GM21576 (cell line): ENCODE results near the gene TASP1.
"Not testable (repeated sequence)": the region's sequence is repeated elsewhere in the genome, so short reads cannot be mapped to it uniquely, and the experiment has no call there.

Experiments
- ATAC-seq: cut with Tn5 transposase; IDR thresholded peaks from one replicate; pipeline ENCODE4 v1.9.1; 2021; ENCODE audit warnings: mild to moderate bottlenecking, moderate library complexity; ENCODE audit not compliant: unreplicated experiment

TASP1 gene

GRCh38 chr20:13403453-13403852 lies 235.3 kb downstream of the TASP1 start:
- ATAC-seq, result no peak

- ATAC-seq, result no peak
These were observed 235.7 kb downstream of the TASP1 start for GRCh38 chr20:13402986-13403385.

DNA sequence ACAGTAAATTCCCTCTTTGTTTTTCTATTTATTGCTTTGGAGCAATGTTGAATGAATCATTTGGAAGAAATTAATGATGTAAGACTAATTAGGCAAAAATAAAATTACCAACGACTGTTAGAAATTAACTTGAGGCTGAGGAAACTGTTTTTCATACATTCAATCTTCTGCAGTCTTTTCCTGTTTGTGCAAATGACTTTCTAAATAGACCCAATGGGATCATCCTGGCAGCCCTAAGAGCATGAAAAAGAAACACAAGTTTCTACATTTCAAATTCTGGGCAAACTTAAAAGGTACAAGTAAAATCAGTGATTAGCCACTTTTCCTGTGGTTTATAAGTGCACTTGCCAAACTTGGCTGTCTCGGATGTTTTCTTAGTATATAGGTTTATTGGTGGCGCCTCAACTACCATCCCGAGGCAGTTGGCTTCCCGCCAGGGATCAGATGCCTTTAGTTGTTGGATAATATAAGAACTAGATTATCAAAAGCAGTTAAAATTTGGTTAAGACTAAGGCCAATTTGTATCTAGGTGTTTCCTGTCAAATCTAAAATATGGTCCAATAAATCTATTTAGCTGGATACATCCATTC lies 236.5 kb downstream of the TASP1 start:
- ATAC-seq, result no peak

- ATAC-seq, result no peak
These were observed 237.1 kb downstream of the TASP1 start for GRCh38 chr20:13401596-13401995.

DNA sequence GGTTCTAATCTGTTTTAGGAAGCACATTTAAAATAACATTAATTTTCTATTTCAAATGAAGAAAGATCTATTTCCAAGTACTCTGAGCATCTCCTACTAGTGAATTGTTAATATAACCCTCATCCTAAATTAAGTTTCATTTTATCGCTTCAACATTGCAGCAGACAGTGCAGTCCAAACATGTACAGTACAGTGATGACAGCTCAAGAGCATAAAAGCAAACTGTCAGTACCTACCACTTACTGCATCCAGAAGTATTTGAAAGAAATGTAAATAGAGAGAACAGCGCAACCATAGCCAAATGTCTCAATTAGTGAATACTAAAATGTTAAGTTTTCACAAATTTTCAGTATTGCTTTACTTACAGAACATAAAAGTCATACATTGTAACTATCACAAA lies 238.3 kb downstream of the TASP1 start:
- ATAC-seq, result no peak

DNA sequence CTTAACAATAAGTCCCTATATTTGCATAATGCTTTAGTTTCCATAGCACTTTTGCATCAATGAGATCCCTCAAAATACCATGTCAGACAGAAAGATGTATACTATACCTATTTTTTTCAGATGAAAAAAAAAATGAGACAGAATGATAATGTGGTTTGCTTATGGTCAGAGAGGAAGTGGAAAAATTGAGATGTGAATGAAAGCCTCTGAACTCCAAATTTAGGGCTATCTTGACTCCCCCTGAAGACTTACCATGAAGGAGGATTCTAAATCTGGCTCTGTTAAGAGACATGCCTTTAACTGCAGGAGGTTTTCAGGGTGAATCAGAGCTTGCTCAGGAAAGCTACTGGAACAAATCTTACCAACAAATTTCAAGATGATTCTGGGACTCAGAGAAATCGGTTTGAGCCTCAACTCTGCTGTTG lies 241.4 kb downstream of the TASP1 start:
- no peak for ATAC-seq

- no peak for ATAC-seq
These were observed 241.9 kb downstream of the TASP1 start for GRCh38 chr20:13396826-13397225.

DNA sequence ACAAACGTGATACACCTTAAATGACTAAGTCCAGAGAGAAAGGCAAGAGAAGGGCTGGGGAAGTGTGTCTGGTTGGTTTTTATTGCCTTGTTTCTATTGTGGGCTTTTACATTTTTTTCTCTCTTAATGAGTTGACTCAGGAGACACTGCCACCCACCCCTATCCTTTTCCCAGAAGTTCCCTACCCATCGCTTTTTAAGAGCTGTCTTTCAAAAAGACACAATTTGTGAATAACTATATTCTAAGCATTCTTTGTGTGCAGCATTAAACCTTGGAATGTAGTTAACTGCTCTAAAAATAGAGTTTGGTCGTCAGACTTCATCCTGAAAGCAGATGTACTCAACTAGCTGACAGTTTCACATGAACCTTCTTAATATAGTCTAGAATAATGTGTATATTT lies 242.7 kb downstream of the TASP1 start:
- ATAC-seq, result no peak

GRCh38 chr20:13395232-13395631 lies 243.5 kb downstream of the TASP1 start:
- ATAC-seq, result no peak

DNA sequence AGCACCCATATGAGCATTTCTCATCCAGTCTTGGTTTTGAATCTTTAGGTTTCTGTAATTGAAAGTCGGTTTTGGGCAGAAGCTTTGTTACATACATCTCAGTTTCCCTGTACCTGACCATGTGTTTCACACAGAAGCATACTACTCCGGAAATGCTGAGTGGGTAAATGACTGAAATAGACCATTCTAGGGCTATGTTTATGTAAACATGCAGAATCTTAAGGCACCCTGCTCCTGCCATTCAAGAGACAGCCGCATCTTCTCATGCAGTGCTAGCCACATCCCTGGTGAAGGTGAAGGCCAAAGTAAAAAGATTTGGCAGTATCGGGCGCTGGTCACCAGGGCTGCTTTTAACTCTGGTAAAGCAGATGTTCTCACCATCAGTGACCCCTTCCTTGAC lies 246.3 kb downstream of the TASP1 start:
- ATAC-seq, result no peak

- ATAC-seq, result no peak
These were observed 249.6 kb downstream of the TASP1 start for GRCh38 chr20:13389115-13389514.

DNA sequence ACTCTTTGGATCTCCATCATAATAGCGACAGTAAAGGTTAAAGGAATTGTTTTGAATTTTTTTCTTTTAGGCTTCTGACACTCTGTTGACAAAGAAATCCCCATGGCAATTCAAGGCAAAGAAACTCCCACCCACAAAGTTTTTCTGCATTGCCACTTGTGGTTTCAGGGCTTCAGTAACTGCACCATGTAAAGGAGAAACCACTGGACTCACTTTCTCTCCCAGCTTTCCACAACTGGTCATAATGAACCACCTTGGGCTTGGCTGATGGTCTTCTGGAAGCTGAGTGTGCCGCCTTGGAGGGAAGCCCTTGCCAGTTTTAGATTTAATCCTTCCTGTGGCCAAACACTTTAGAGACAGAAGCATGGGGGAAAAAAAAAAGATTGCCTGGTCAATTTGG lies 254.6 kb downstream of the TASP1 start:
- ATAC-seq, result no peak

DNA sequence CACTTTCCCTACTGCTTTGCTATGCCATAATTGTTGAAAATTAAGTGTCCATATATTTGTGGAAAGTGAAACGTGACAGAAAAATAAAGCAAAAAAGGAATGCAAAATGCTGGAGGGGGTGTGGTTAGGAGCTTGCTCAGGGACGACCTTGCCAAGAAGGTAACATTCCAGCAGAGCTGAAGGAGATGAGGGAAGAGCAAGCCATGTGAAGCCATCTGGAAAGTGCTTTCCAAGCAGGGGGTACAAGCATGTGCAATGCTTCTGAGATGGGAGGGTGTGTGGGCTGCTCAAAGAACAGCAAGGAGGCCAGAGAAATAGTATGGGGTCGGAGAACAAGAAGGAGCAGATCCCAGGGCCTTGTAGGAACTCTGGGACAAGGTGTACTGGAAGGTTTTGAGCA lies 255.9 kb downstream of the TASP1 start:
- ATAC-seq, result no peak

DNA sequence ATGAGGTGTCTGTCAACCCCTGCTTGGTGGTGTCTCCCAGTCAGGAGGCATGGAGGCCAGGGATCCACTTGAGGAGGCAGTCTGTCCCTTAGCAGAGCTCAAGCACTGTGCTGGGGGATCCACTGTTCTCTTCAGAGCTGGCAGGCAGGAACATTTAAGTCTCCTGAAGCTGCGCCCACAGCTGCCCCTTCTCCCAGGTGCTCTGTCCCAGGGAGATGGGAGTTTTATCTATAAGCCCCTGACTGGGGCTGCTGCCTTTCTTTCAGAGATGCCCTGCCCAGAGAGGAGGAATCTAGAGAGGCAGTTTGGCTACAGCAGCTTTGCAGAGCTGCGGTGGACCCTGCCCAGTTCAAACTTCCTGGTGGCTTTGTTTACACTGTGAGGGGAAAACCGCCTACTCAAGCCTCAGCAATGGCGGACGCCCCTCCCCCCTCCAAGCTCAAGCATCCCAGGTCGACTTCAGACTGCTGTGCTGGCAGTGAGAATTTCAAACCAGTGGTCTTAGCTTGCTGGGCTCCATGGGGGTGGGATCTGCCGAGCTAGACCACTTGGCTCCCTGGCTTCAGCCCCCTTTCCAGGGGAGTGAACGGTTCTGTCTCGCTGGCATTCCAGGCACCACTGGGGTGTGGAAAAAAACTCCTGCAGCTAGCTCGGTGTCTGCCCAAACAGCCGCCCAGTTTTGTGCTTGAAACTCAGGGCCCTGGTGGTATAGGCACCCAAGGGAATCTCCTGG lies 258.1 kb downstream of the TASP1 start:
- not testable (repeated sequence) for ATAC-seq

DNA sequence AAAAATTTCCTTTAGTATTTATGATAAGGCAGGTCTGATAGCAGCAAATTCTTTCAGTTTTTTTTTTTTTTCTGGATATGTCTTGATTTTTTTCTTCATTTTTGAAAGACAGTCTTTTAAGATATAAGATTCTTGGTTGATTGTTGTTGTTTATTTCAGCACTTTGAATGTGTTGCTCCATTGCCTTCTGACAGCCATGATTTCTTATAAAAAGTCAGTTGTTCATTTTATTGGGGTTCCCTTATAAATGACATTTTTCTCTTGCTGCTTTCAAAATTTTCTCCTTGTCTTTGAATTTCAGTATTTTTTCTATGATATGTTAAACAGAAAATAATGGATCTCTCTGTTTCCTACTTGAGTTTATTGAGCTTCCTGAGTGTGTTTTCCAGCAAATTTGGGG lies 265.3 kb downstream of the TASP1 start:
- ATAC-seq, result no peak

DNA sequence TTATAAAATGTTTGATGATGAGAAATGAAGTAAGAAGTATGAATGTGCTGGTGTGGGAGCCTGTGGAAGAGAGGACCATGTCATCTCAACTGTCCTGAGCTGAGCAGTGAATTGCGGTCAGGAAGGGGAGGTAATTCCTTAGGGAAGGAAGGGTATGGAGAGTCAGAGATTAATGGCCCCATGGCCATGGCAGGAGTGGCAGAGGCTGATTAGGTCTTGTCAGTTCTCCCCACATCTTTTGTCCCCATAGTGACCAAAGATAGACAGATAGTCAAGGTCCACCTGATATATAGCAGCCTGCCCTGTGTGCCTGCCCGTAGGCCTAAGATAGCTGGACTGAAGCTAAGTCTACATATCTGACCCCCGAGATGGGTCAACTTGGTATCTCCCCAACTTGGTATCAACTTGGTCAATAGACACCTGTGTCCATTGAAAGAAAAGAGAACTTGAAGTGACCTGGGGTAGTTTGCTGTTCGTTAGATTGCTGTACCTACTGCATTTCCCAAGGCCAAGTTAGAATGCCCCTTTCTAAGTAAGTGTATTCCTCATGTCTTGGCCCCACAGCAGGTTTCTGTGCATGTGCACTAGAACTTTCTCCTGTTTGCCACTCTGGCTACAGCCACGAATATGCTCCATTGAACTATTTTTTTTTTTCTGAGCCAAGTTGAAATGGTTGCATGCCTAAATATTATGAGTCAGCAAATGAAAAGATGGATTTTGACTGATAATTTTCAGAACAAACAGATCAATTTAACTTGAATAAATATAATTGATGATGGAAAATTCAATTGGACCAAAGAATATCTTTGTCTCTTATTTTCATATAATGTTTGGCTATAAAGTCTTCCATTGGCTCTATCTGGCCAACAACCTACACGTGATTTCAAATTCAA lies 274.2 kb downstream of the TASP1 start:
- no peak for ATAC-seq

DNA sequence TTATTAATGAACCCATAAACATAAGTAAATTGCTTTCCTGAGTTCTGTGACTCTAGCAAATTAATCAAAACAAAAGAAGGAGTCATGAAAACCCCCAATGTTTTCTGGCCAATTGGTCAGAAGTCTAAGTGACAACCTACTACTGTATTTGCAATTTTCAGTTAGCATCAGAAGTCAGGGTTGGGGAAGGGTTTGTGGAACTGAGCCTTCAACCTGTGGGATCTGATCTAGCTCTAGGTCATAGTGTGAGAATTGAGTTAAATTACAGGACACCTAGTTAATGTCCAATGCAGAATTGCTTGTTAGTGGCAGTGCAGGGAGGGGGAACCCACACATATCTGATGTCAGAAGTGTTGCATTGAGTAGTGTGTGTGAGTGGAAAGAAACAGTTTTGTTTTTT lies 275.3 kb downstream of the TASP1 start:
- ATAC-seq, result no peak

GRCh38 chr20:13362165-13362564 lies 276.6 kb downstream of the TASP1 start:
- not testable (repeated sequence) for ATAC-seq

GRCh38 chr20:13358936-13359335 lies 279.8 kb downstream of the TASP1 start:
- not testable (repeated sequence) for ATAC-seq

DNA sequence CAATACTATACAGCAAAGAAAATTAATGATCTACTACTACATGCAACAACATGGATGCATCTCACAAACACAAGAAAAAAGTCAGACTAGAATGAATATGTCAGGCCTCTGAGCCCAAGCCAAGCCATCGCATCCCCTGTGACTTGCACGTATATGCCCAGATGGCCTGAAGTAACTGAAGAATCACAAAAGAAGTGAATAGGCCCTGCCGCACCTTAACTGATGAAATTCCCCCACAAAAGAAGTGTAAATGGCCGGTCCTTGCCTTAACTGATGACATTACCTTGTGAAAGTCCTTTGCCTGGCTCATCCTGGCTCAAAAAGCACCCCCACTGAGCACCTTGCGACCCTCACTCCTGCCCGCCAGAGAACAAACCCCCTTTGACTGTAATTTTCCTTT lies 280.9 kb downstream of the TASP1 start:
- not testable (repeated sequence) for ATAC-seq

DNA sequence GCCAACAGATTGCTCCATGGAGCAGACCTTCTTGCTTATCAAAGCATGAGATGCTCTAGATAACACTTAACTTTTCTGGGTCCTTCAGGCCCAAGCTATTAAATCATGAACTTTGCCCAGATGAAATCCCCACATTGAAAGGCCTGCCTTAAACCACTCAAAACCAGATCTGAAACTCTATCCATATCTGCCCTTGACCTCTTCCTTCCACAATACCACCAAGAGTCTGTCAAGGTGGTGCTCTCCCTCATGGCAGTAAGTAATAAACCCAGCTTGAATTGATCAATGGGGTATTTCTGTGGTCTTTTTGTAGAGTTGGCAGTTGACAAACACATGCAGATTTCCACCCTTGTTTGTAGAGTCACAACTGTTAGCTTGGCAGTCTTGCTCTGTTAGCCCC lies 282.1 kb downstream of the TASP1 start:
- no peak for ATAC-seq
